HEK293 (cell line): ENCODE results near the gene C8G.

ENCODE experiments used
- CTCF ChIA-PET: fragments of 350-600 bp; formaldehyde crosslinking; extraction: SDS; loops from one replicate; lab custom pipeline; 2021; ENCODE audit warnings: antibody characterized with exemption; lab: Yijun Ruan, JAX
- POLR2A ChIA-PET: fragments of 300-600 bp; formaldehyde crosslinking; extraction: SDS; loops from one replicate; lab custom pipeline; 2020; ENCODE audit warnings: antibody characterized with exemption, inconsistent platforms; lab: Yijun Ruan, JAX
- H3K27ac ChIP-seq: fragments of 200-500 bp; sonication (Bioruptor generic); 2 replicates; pipeline ENCODE4 v1.5.1; 2014; ENCODE audit warnings: low read depth, low read length, control low read depth, inconsistent platforms; ENCODE audit errors: extremely low read depth
- H3K36me3 ChIP-seq, 2 experiments: fragments of 200-500 bp in 1 of 2; sonication (Bioruptor generic) in 1 of 2; 1 replicate in 1 of 2; 2 replicates in 1 of 2; pipeline ENCODE4 v1.5.1; 2014 to 2017; ENCODE audit warnings: inconsistent platforms in 2 of 2, low read length in 2 of 2; ENCODE audit not compliant: control insufficient read depth in 2 of 2, insufficient read depth in 1 of 2
- H3K4me1 ChIP-seq: fragments of 200-500 bp; sonication (Bioruptor generic); 2 replicates; pipeline ENCODE4 v1.5.1; 2014; ENCODE audit warnings: mild to moderate bottlenecking, low read length, inconsistent platforms; ENCODE audit not compliant: control insufficient read depth, insufficient read depth
- H3K4me3 ChIP-seq: 2 replicates; pipeline ENCODE4 v1.5.1; 2011; ENCODE audit warnings: low read depth, mild to moderate bottlenecking, control low read depth, low read length, moderate library complexity
- H3K9me3 ChIP-seq: fragments of 200-500 bp; sonication (Bioruptor generic); 2 replicates; pipeline ENCODE4 v1.5.1; 2014; ENCODE audit warnings: low read depth, low read length, inconsistent platforms; ENCODE audit not compliant: control insufficient read depth, insufficient read depth
- BCL11A ChIP-seq: fragments of 450-650 bp; formaldehyde crosslinking; IDR thresholded peaks from 2 replicates; pipeline ENCODE4 v1.5.1; 2016; ENCODE audit warnings: low read depth, missing biosample characterization, missing genetic modification characterization
- EGR2 ChIP-seq: fragments of 450-650 bp; formaldehyde crosslinking; IDR thresholded peaks from 2 replicates; pipeline ENCODE4 v1.5.1; 2016; ENCODE audit warnings: low read depth, missing biosample characterization, missing genetic modification characterization
- KLF1 ChIP-seq: fragments of 450-650 bp; formaldehyde crosslinking; IDR thresholded peaks from 2 replicates; pipeline ENCODE4 v1.5.1; 2016; ENCODE audit warnings: missing biosample characterization, missing genetic modification characterization
- KLF8 ChIP-seq: fragments of 450-650 bp; formaldehyde crosslinking; IDR thresholded peaks from 2 replicates; pipeline ENCODE4 v1.5.1; 2016; ENCODE audit warnings: missing biosample characterization, missing genetic modification characterization
- MYNN ChIP-seq: fragments of 450-650 bp; formaldehyde crosslinking; IDR thresholded peaks from 2 replicates; pipeline ENCODE4 v1.5.1; 2016; ENCODE audit warnings: missing biosample characterization, missing genetic modification characterization, borderline replicate concordance
- SP7 ChIP-seq: fragments of 450-650 bp; formaldehyde crosslinking; IDR thresholded peaks from 2 replicates; pipeline ENCODE4 v1.5.1; 2016; ENCODE audit warnings: missing biosample characterization, missing genetic modification characterization
- ZBTB7A ChIP-seq: fragments of 450-650 bp; formaldehyde crosslinking; IDR thresholded peaks from 2 replicates; pipeline ENCODE4 v1.5.1; 2016; ENCODE audit warnings: low read depth, missing biosample characterization, missing genetic modification characterization
- ZFHX2 ChIP-seq: fragments of 450-650 bp; formaldehyde crosslinking; conservative IDR thresholded peaks from 2 replicates; pipeline ENCODE4 v1.5.1; 2016; ENCODE audit warnings: missing biosample characterization, missing genetic modification characterization
- ZIC2 ChIP-seq: fragments of 450-650 bp; formaldehyde crosslinking; IDR thresholded peaks from 2 replicates; pipeline ENCODE4 v1.5.1; 2016; ENCODE audit warnings: missing biosample characterization, missing genetic modification characterization
- ZNF10 ChIP-seq: fragments of 450-650 bp; formaldehyde crosslinking; IDR thresholded peaks from 2 replicates; pipeline ENCODE4 v1.5.1; 2017; ENCODE audit warnings: missing biosample characterization, missing genetic modification characterization
- ZNF24 ChIP-seq: fragments of 450-650 bp; formaldehyde crosslinking; IDR thresholded peaks from 2 replicates; pipeline ENCODE4 v1.5.1; 2016; ENCODE audit warnings: missing biosample characterization, missing genetic modification characterization
- ZNF274 ChIP-seq, 2 experiments: fragments of 200-500 bp in 1 of 2; fragments of 450-650 bp in 1 of 2; sonication (Bioruptor generic) in 1 of 2; formaldehyde crosslinking in 1 of 2; IDR thresholded peaks; 2 replicates each; pipeline versions ENCODE4 v1.5.1 to v1.6.1; 2014 to 2016; ENCODE audit warnings: borderline replicate concordance in 1 of 2, inconsistent platforms in 1 of 2, low read length in 1 of 2, missing biosample characterization in 1 of 2, missing genetic modification characterization in 1 of 2
- ZNF341 ChIP-seq: fragments of 450-650 bp; formaldehyde crosslinking; IDR thresholded peaks from 2 replicates; pipeline ENCODE4; 2016; ENCODE audit warnings: low read depth, missing biosample characterization, missing genetic modification characterization
- ZNF37A ChIP-seq: fragments of 450-650 bp; IDR thresholded peaks from 2 replicates; pipeline ENCODE4 v1.5.1; 2018; ENCODE audit warnings: missing biosample characterization, missing genetic modification characterization
- ZNF416 ChIP-seq: fragments of 450-650 bp; formaldehyde crosslinking; IDR thresholded peaks from 2 replicates; pipeline ENCODE4 v1.5.1; 2016; ENCODE audit warnings: missing biosample characterization, missing genetic modification characterization
- ZNF600 ChIP-seq: fragments of 450-650 bp; formaldehyde crosslinking; IDR thresholded peaks from 2 replicates; pipeline ENCODE4 v1.5.1; 2016; ENCODE audit warnings: missing biosample characterization, missing genetic modification characterization
- ZNF624 ChIP-seq: fragments of 450-650 bp; formaldehyde crosslinking; IDR thresholded peaks from 2 replicates; pipeline ENCODE4 v1.5.1; 2017; ENCODE audit warnings: missing biosample characterization, missing genetic modification characterization
- ZNF658 ChIP-seq: fragments of 450-650 bp; formaldehyde crosslinking; IDR thresholded peaks from 2 replicates; pipeline ENCODE4; 2016; ENCODE audit warnings: missing biosample characterization, missing genetic modification characterization
- ZNF677 ChIP-seq: fragments of 450-650 bp; IDR thresholded peaks from 2 replicates; pipeline ENCODE4 v1.5.0; 2018; ENCODE audit warnings: missing biosample characterization, mild to moderate bottlenecking, missing genetic modification characterization, moderate library complexity
- ZNF701 ChIP-seq: fragments of 450-650 bp; formaldehyde crosslinking; IDR thresholded peaks from 2 replicates; pipeline ENCODE4 v1.5.1; 2016; ENCODE audit warnings: missing biosample characterization, missing genetic modification characterization
- TF ChIP-seq, protein P1 (sequence below): fragments of 450-650 bp; formaldehyde crosslinking; IDR thresholded peaks from 2 replicates; pipeline ENCODE4 v1.5.1; 2016; ENCODE audit warnings: missing biosample characterization, missing genetic modification characterization

C8G gene

DNA sequence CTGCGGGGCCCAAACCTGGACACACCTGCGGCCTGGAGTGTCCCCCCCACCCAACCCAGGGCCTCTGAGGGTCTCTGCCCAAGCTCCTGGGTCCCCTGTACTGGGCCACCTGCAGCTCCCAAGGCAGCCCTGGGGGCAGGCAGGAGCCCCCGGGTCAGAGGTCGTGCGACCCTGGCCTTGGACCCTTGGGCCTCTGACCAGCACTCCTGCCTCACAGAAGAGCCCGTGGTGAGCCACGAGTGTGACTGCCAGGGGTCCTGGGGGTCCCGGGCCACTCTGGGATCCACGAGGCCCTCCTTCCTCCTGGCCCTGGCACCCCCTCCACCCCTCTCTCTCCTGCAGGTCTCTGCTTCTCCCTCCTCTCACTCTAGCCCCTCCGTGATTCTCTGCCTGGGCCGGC lies 27.3 kb downstream of the C8G start (continued):
- TF ChIP-seq ZBTB7A (tag by site-specific recombination): 0 out of 2 replicates have a peak, but pooled peaks have one; percentile 31
- TF ChIP-seq ZNF416 (tag by site-specific recombination): no peak
- no peak for TF ChIP-seq ZNF37A (tag by site-specific recombination)
- no peak for TF ChIP-seq ZNF624
- TF ChIP-seq, all 188 proteins: peak for 3

DNA sequence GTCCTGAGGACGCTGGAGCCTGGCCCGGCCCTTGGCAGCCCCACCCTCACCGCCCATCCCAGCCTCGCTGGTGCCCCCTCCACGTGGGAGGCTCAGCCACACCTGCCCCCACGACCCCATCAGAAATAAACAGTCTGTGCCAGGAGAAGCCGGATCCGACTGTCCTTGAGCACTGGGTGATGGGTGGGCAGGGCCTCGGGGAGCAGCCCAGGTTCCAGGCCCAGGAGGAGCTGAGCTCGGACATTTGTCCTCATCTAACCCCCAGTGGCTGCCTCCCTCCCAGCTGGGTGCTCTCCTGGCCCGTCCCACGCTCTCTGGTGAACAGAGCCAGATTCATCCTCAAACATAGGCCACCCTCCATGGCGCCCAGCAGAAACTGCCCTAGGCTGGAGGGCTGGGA lies 27.7 kb downstream of the C8G start:
- H3K9me3 ChIP-seq: no peaks in the 10 kb centered on the region
- POLR2A ChIA-PET: no interaction called here

GRCh38 chr9:136973618-136974617 lies 28.9 kb downstream of the C8G start:
- ChIA-PET CTCF (interaction anchor here (0.5 to 3.4 kb wide), 8 partner anchors 18 to 409 kb away, joined by 3 to 22 read pairs (median 3); no protein-coding TSS in a partner anchor), POLR2A (interaction anchor here (1.2 kb wide), 1 partner anchor 18 kb away, joined by 6 read pairs; the partner anchor contains the start of gene PAXX)
- peak; percentile 50 for TF ChIP-seq ZFHX2
- TF ChIP-seq KLF1: peak; percentile 100
- no peak for TF ChIP-seq ZIC2 (tag by site-specific recombination)
- TF ChIP-seq BCL11A (tag by site-specific recombination): no peak
- TF ChIP-seq EGR2 (tag by site-specific recombination): peak; percentile 69
- TF ChIP-seq KLF8 (tag by site-specific recombination): peak; percentile 94
- TF ChIP-seq ZNF10: no peak
- no peak for TF ChIP-seq ZNF658
- no peak for TF ChIP-seq MYNN (tag by site-specific recombination)
- peak; percentile 77 for TF ChIP-seq ZNF600 (tag by site-specific recombination)
- no peaks in the 10 kb centered on the region for H3K4me1 ChIP-seq
- no peaks in the 10 kb centered on the region for H3K36me3 ChIP-seq
- no peaks in the 10 kb centered on the region for H3K9me3 ChIP-seq
- H3K27ac ChIP-seq: no peak overlapping the region
- H3K4me3 ChIP-seq: no peak overlapping the region

More for the DNA sequence above, 27.7 kb downstream of the C8G start:
- Histone ChIP-seq H3K4me1 (no peaks in the 10 kb centered on the region), H3K4me3 (no peak overlapping the region), H3K27ac (no peak overlapping the region), H3K36me3 (no peaks in the 10 kb centered on the region)
- TF ChIP-seq ZNF24 (tag by site-specific recombination): no peak
- TF ChIP-seq ZNF677: no peak
- 0 out of 2 replicates have a peak, but pooled peaks have one; percentile 22 for TF ChIP-seq ZFHX2
- TF ChIP-seq SP7 (tag by site-specific recombination): no peak
- TF ChIP-seq EGR2 (tag by site-specific recombination): peak; percentile 32; the same call in 1 of the 2 replicates
- TF ChIP-seq ZNF701 (tag by site-specific recombination): no peak
- TF ChIP-seq KLF1: peak; percentile 69
- TF ChIP-seq ZNF274 (IDR thresholded peaks at IDR 0.05; ENCODE audit: low read length): no peak
- TF ChIP-seq ZNF274 (tag by site-specific recombination; IDR thresholded peaks at IDR 0.05; ENCODE audit: borderline replicate concordance): no peak
- CTCF ChIA-PET: no interaction called here

- no peak overlapping the region for H3K4me3 ChIP-seq
- H3K27ac ChIP-seq: no peak overlapping the region
- TF ChIP-seq ZNF341: no peak
- peak; percentile 16; the same call in 1 of the 2 replicates for TF ChIP-seq EGR2 (tag by site-specific recombination)
- TF ChIP-seq ZFHX2: 0 out of 2 replicates have a peak, but pooled peaks have one; percentile 18
- TF ChIP-seq, protein P1, sequence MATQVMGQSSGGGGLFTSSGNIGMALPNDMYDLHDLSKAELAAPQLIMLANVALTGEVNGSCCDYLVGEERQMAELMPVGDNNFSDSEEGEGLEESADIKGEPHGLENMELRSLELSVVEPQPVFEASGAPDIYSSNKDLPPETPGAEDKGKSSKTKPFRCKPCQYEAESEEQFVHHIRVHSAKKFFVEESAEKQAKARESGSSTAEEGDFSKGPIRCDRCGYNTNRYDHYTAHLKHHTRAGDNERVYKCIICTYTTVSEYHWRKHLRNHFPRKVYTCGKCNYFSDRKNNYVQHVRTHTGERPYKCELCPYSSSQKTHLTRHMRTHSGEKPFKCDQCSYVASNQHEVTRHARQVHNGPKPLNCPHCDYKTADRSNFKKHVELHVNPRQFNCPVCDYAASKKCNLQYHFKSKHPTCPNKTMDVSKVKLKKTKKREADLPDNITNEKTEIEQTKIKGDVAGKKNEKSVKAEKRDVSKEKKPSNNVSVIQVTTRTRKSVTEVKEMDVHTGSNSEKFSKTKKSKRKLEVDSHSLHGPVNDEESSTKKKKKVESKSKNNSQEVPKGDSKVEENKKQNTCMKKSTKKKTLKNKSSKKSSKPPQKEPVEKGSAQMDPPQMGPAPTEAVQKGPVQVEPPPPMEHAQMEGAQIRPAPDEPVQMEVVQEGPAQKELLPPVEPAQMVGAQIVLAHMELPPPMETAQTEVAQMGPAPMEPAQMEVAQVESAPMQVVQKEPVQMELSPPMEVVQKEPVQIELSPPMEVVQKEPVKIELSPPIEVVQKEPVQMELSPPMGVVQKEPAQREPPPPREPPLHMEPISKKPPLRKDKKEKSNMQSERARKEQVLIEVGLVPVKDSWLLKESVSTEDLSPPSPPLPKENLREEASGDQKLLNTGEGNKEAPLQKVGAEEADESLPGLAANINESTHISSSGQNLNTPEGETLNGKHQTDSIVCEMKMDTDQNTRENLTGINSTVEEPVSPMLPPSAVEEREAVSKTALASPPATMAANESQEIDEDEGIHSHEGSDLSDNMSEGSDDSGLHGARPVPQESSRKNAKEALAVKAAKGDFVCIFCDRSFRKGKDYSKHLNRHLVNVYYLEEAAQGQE: no peak
- TF ChIP-seq, all 188 proteins: peak for 2
- Histone ChIP-seq H3K9me3 (no peaks in the 10 kb centered on the region), H3K36me3 (no peaks in the 10 kb centered on the region), H3K4me1 (no peaks in the 10 kb centered on the region)
- ChIA-PET POLR2A (interaction anchor here (0.9 to 2.5 kb wide), 3 partner anchors 17 to 54 kb away, joined by 4 to 7 read pairs (median 5); partner anchors contain the start of gene PAXX), CTCF (interaction anchor here (0.5 to 3.4 kb wide), 12 partner anchors 10 to 614 kb away, joined by 3 to 22 read pairs (median 4); partner anchors contain the start of gene C8G)
These were observed 29.9 kb downstream of the C8G start for GRCh38 chr9:136974817-136975535.
